ENCODE data around the gene GRIN2C. TPM values are rescaled to one million over a fixed set of nuclear protein-coding genes. Genes with fewer than 3 reads are reported as not detected.

GRIN2C gene
- total and polyA plus RNA-seq, 9 of the 15 experiments (the other 6 are each of a cell fraction or from before 2014, with no cell fraction given): under 0.01 to 0.33 (median 0.10) TPM; not detected in 2

- TF ChIP-seq RNF219 (CRISPR knock-in tag; IDR thresholded peaks at IDR 0.05): no peak
- TF ChIP-seq RNF2 (IDR thresholded peaks at IDR 0.05): peak; percentile 48; the same call in 1 of the 2 replicates
- TF ChIP-seq HNRNPK (IDR thresholded peaks at IDR 0.05; ENCODE audit: low read depth, low read length, poor library complexity, severe bottlenecking): no peak
- TF ChIP-seq NELFE (IDR thresholded peaks at IDR 0.05; ENCODE audit: insufficient read depth, insufficient read length): no peak
- no peak for TF ChIP-seq SMAD3 (CRISPR knock-in tag; conservative IDR thresholded peaks at IDR 0.05)
- no peak for TF ChIP-seq DEAF1 (CRISPR knock-in tag; IDR thresholded peaks at IDR 0.05)
- no peak for TF ChIP-seq ZNF445 (CRISPR knock-in tag; IDR thresholded peaks at IDR 0.05; ENCODE audit: low read depth)
- no peak for TF ChIP-seq ETV6 (IDR thresholded peaks at IDR 0.05; ENCODE audit: borderline replicate concordance in 1 of 2, low read depth in 2 of 2, low read length in 1 of 2)
- TF ChIP-seq ETV6 (CRISPR knock-in tag; IDR thresholded peaks at IDR 0.05; ENCODE audit: borderline replicate concordance): peak; percentile 94; the same call in 1 of the 2 replicates
- no peak for TF ChIP-seq NCOR1 (IDR thresholded peaks at IDR 0.05)
- peak; percentile 46 for TF ChIP-seq ZNF143 (CRISPR knock-in tag; IDR thresholded peaks at IDR 0.05)
- TF ChIP-seq WHSC1 (IDR thresholded peaks at IDR 0.05; ENCODE audit: low read length): no peak
- TF ChIP-seq SMARCE1 (IDR thresholded peaks at IDR 0.05): no peak
- TF ChIP-seq ARID3B (CRISPR knock-in tag; IDR thresholded peaks at IDR 0.05; ENCODE audit: borderline replicate concordance): no peak
- peak; percentile 97 for TF ChIP-seq FOXP1 (CRISPR knock-in tag; IDR thresholded peaks at IDR 0.05)
- TF ChIP-seq SMARCB1 (IDR thresholded peaks at IDR 0.05; ENCODE audit: insufficient read length, low read depth): no peak
- peak; percentile 64 for TF ChIP-seq EHMT2 (IDR thresholded peaks at IDR 0.05)
- no peak for TF ChIP-seq ZNF124 (CRISPR knock-in tag; IDR thresholded peaks at IDR 0.05)
- peak; percentile 39; the same call in 1 of the 2 replicates for TF ChIP-seq USF2 (CRISPR knock-in tag; IDR thresholded peaks at IDR 0.05)
- no peak for TF ChIP-seq POLR2AphosphoS5 (IDR thresholded peaks at IDR 0.05; ENCODE audit: control insufficient read depth, insufficient read depth, low read depth, low read length)
- no peak for TF ChIP-seq MTA1 (IDR thresholded peaks at IDR 0.05; ENCODE audit: borderline replicate concordance)
- TF ChIP-seq ZNF830 (CRISPR knock-in tag; IDR thresholded peaks at IDR 0.05): no peak
- TF ChIP-seq ZKSCAN8 (CRISPR knock-in tag; IDR thresholded peaks at IDR 0.05): no peak
These were observed 7.2 kb downstream of the GRIN2C start (continued) for GRCh38 chr17:74852237-74853047.

All from K562 (cell line).